Measurements from ENCODE around the gene KANK3. TPM values are rescaled to one million over a fixed set of nuclear protein-coding genes. Genes with fewer than 3 reads are reported as not detected.
A peak's percentile ranks its signal among the peaks of the same experiment; 100 is the strongest.
"Not testable (repeated sequence)": the region's sequence is repeated elsewhere in the genome, so short reads cannot be mapped to it uniquely, and the experiment has no call there.

The KANK3 gene
- total RNA-seq, 2 experiments from 2014 or later: 3.4 to 3.5 TPM

GRCh38 chr19:8322638-8322997, 20.4 kb downstream of the KANK3 start:
- peak overlapping the region; percentile 100 for H3K4me3 Mint-ChIP-seq
- no peaks in the 10 kb centered on the region for H3K9me3 Mint-ChIP-seq (ENCODE audit: insufficient read depth)
- POLR2A ChIA-PET: interaction anchor here (1.6 to 2.5 kb wide), 3 partner anchors 12 to 22 kb away, joined by 3 to 13 read pairs (median 13); partner anchors contain the start of gene KANK3
- peaks cover 32% of the 10 kb centered on the region for H3K36me3 Mint-ChIP-seq (ENCODE audit: low read depth)
- H3K27ac Mint-ChIP-seq: peak overlapping the region; percentile 100
- ATAC-seq: no peak
- peaks cover 39% of the 10 kb centered on the region for H3K4me1 Mint-ChIP-seq (ENCODE audit: low read depth)
- no peak for DNase-seq
- CTCF ChIA-PET: interaction anchor here (1.3 to 1.8 kb wide), 2 partner anchors 31 to 32 kb away, joined by 4 to 5 read pairs; no protein-coding TSS in a partner anchor
- peaks cover 3% of the 10 kb centered on the region for H3K27me3 Mint-ChIP-seq (ENCODE audit: low read depth)

GRCh38 chr19:8321986-8322637, 20.9 kb downstream of the KANK3 start:
- peaks cover 44% of the 10 kb centered on the region for H3K4me1 Mint-ChIP-seq (ENCODE audit: low read depth)
- peak overlapping the region; percentile 100 for H3K27ac Mint-ChIP-seq
- peaks cover 3% of the 10 kb centered on the region for H3K27me3 Mint-ChIP-seq (ENCODE audit: low read depth)
- H3K4me3 Mint-ChIP-seq: peak overlapping the region; percentile 100
- no peaks in the 10 kb centered on the region for H3K9me3 Mint-ChIP-seq (ENCODE audit: insufficient read depth)
- ATAC-seq (no peak), DNase-seq (no peak)
- peaks cover 36% of the 10 kb centered on the region for H3K36me3 Mint-ChIP-seq (ENCODE audit: low read depth)
- POLR2A ChIA-PET: interaction anchor here (0.7 to 2.5 kb wide), 9 partner anchors 9 to 127 kb away, joined by 3 to 13 read pairs (median 3); partner anchors contain the start of genes CD320 and KANK3
- CTCF ChIA-PET: interaction anchor here (1.3 kb wide), 1 partner anchor 32 kb away, joined by 4 read pairs; no protein-coding TSS in a partner anchor

- ChIA-PET POLR2A (interaction anchor here (0.7 to 2.5 kb wide), 11 partner anchors 10 to 128 kb away, joined by 3 to 13 read pairs (median 4); partner anchors contain the start of genes CD320 and KANK3), CTCF (interaction anchor here (0.7 to 2.1 kb wide), 2 partner anchors 51 to 54 kb away, joined by 3 to 9 read pairs; no protein-coding TSS in a partner anchor)
- Mint-ChIP-seq H3K36me3 (ENCODE audit: low read depth) (peaks cover 37% of the 10 kb centered on the region), H3K4me3 (peak within 1 kb of the TSS; percentile 100), H3K27ac (peak within 1 kb of the TSS; percentile 100), H3K9me3 (ENCODE audit: insufficient read depth) (no peaks in the 10 kb centered on the region), H3K4me1 (ENCODE audit: low read depth) (peaks cover 47% of the 10 kb centered on the region), H3K27me3 (ENCODE audit: low read depth) (no peaks in the 10 kb centered on the region)
- peak; percentile 93 for ATAC-seq
- peak; percentile 98 for DNase-seq
These were observed 21.7 kb downstream of the KANK3 start, which contains the start of the genes NDUFA7 and RPS28 for GRCh38 chr19:8321067-8321985. Gene NDUFA7, minus strand, starts transcription at chr19:8321375. Its CDS starts 17 bp downstream, at chr19:8321358. Gene RPS28, plus strand, starts transcription at chr19:8321496. Its CDS starts 35 bp downstream, at chr19:8321531.

- DNase-seq (peak; percentile 50), ATAC-seq (peak; percentile 27)
- Mint-ChIP-seq H3K36me3 (ENCODE audit: low read depth) (peaks cover 41% of the 10 kb centered on the region), H3K4me1 (ENCODE audit: low read depth) (peaks cover 47% of the 10 kb centered on the region), H3K27ac (peak overlapping the region; percentile 100), H3K27me3 (ENCODE audit: low read depth) (no peaks in the 10 kb centered on the region), H3K4me3 (peak overlapping the region; percentile 100), H3K9me3 (ENCODE audit: insufficient read depth) (no peaks in the 10 kb centered on the region)
- ChIA-PET POLR2A (interaction anchor here (0.9 to 2.5 kb wide), 5 partner anchors 10 to 22 kb away, joined by 4 to 13 read pairs (median 5); partner anchors contain the start of gene KANK3), CTCF (interaction anchor here (0.7 to 2.1 kb wide), 2 partner anchors 51 to 53 kb away, joined by 3 to 9 read pairs; no protein-coding TSS in a partner anchor)
These were observed 22.4 kb downstream of the KANK3 start for GRCh38 chr19:8320564-8321066.

- no peaks in the 10 kb centered on the region for H3K27me3 Mint-ChIP-seq (ENCODE audit: low read depth)
- ChIA-PET POLR2A (interaction anchor here (0.9 to 2.5 kb wide), 3 partner anchors 9 to 14 kb away, joined by 4 to 13 read pairs (median 4); no protein-coding TSS in a partner anchor), CTCF (interaction anchor here (0.9 to 2.1 kb wide), 2 partner anchors 11 to 50 kb away, joined by 4 to 9 read pairs; no protein-coding TSS in a partner anchor)
- H3K36me3 Mint-ChIP-seq (ENCODE audit: low read depth): peaks cover 45% of the 10 kb centered on the region
- DNase-seq: no peak
- H3K4me3 Mint-ChIP-seq: peak overlapping the region; percentile 100
- H3K9me3 Mint-ChIP-seq (ENCODE audit: insufficient read depth): no peaks in the 10 kb centered on the region
- H3K4me1 Mint-ChIP-seq (ENCODE audit: low read depth): peaks cover 47% of the 10 kb centered on the region
- ATAC-seq: no peak
- peak overlapping the region; percentile 100 for H3K27ac Mint-ChIP-seq
These were observed 23.1 kb downstream of the KANK3 start for GRCh38 chr19:8319807-8320520.

- ATAC-seq: not testable (repeated sequence)
These were observed 24.2 kb downstream of the KANK3 start for GRCh38 chr19:8318835-8319234.

GRCh38 chr19:8316351-8317125, 26.5 kb downstream of the KANK3 start:
- H3K9me3 Mint-ChIP-seq (ENCODE audit: insufficient read depth): no peaks in the 10 kb centered on the region
- POLR2A ChIA-PET: no interaction called here
- DNase-seq (no peak), ATAC-seq (no peak)
- CTCF ChIA-PET: interaction anchor here (1.7 kb wide), 1 partner anchor 10 kb away, joined by 4 read pairs; no protein-coding TSS in a partner anchor
- no peaks in the 10 kb centered on the region for H3K27me3 Mint-ChIP-seq (ENCODE audit: low read depth)
- peaks cover 25% of the 10 kb centered on the region for H3K4me1 Mint-ChIP-seq (ENCODE audit: low read depth)
- H3K27ac Mint-ChIP-seq: no peak overlapping the region
- H3K4me3 Mint-ChIP-seq: no peak overlapping the region
- peaks cover 27% of the 10 kb centered on the region for H3K36me3 Mint-ChIP-seq (ENCODE audit: low read depth)

More at GRCh38 chr19:8318835-8319234, 24.2 kb downstream of the KANK3 start:
- POLR2A ChIA-PET; DNase-seq; H3K27me3 Mint-ChIP-seq (ENCODE audit: low read depth); H3K9me3 Mint-ChIP-seq (ENCODE audit: insufficient read depth); H3K4me3 Mint-ChIP-seq: not testable (repeated sequence)
- CTCF ChIA-PET: interaction anchor here (0.9 to 1.6 kb wide), 2 partner anchors 13 to 50 kb away, joined by 4 read pairs; no protein-coding TSS in a partner anchor
- Mint-ChIP-seq H3K36me3 (ENCODE audit: low read depth) (peaks cover 46% of the 10 kb centered on the region), H3K27ac (peak overlapping the region; percentile 49), H3K4me1 (ENCODE audit: low read depth) (peaks cover 44% of the 10 kb centered on the region)

- H3K9me3 Mint-ChIP-seq (ENCODE audit: insufficient read depth); H3K27ac Mint-ChIP-seq; H3K4me3 Mint-ChIP-seq; DNase-seq; POLR2A ChIA-PET; CTCF ChIA-PET; H3K27me3 Mint-ChIP-seq (ENCODE audit: low read depth); ATAC-seq: not testable (repeated sequence)
- Mint-ChIP-seq H3K36me3 (ENCODE audit: low read depth) (peaks cover 27% of the 10 kb centered on the region), H3K4me1 (ENCODE audit: low read depth) (peaks cover 19% of the 10 kb centered on the region)
These were observed 28.0 kb downstream of the KANK3 start for GRCh38 chr19:8314981-8315640.

GRCh38 chr19:8311461-8312260, 31.4 kb downstream of the KANK3 start:
- ATAC-seq (no peak), DNase-seq (peak; percentile 19)
- Mint-ChIP-seq H3K4me3 (no peak overlapping the region), H3K9me3 (ENCODE audit: insufficient read depth) (no peaks in the 10 kb centered on the region), H3K36me3 (ENCODE audit: low read depth) (peaks cover 36% of the 10 kb centered on the region), H3K27ac (no peak overlapping the region), H3K4me1 (ENCODE audit: low read depth) (peaks cover 22% of the 10 kb centered on the region), H3K27me3 (ENCODE audit: low read depth) (no peaks in the 10 kb centered on the region)
- CTCF ChIA-PET: interaction anchor here (1.3 kb wide), 1 partner anchor 42 kb away, joined by 3 read pairs; no protein-coding TSS in a partner anchor
- POLR2A ChIA-PET: interaction anchor here (1.4 to 3.0 kb wide), 2 partner anchors 8 to 10 kb away, joined by 4 to 13 read pairs; partner anchors contain the start of genes NDUFA7 and RPS28

Data from activated CD8-positive, alpha-beta T cell treated with anti-CD3 and anti-CD28 coated beads, Interleukin-2, amount 10 ng/mL, durations not matched to agents 7 days and 5 days (primary cell).